ENCODE measurements around the gene TRAF3. TPM values are rescaled to one million over a fixed set of nuclear protein-coding genes. Genes with fewer than 3 reads are reported as not detected.

The TRAF3 gene
- polyA plus RNA-seq, 1 of the 3 experiments (the other 2 are of a cell fraction): 17.9 TPM

GRCh38 chr14:102943454-102943853, 166.2 kb downstream of the TRAF3 start:
- no peak for TF ChIP-seq CHD2 (IDR thresholded peaks at IDR 0.05; ENCODE audit: low read length, partially characterized antibody)
- TF ChIP-seq RAD21 (IDR thresholded peaks at IDR 0.05; ENCODE audit: low read length): no peak
- TF ChIP-seq NRF1 (IDR thresholded peaks at IDR 0.05; ENCODE audit: low read depth, low read length): no peak
- no peak for TF ChIP-seq EP300 (IDR thresholded peaks at IDR 0.05; ENCODE audit: borderline replicate concordance in 1 of 2, low read depth in 1 of 2, low read length in 1 of 2)
- TF ChIP-seq JUND (IDR thresholded peaks at IDR 0.05): no peak
- TF ChIP-seq FOSL2 (IDR thresholded peaks at IDR 0.05; ENCODE audit: borderline replicate concordance, low read depth): no peak
- TF ChIP-seq RXRA (IDR thresholded peaks at IDR 0.05; ENCODE audit: borderline replicate concordance, low read depth): no peak
- TF ChIP-seq YY1 (IDR thresholded peaks at IDR 0.05; ENCODE audit: low read depth): no peak
- TF ChIP-seq SIN3A (IDR thresholded peaks at IDR 0.05; ENCODE audit: borderline replicate concordance, low read depth, low read length): no peak
- TF ChIP-seq GATA2 (CRISPR knock-in tag; IDR thresholded peaks at IDR 0.05): no peak
- no peak for TF ChIP-seq CTCF (IDR thresholded peaks at IDR 0.05)
- TF ChIP-seq TCF12 (IDR thresholded peaks at IDR 0.05): no peak
- no peak for TF ChIP-seq EZH2phosphoT487 (IDR thresholded peaks at IDR 0.05; ENCODE audit: borderline replicate concordance, low read depth)
- TF ChIP-seq NFIC (IDR thresholded peaks at IDR 0.05; ENCODE audit: borderline replicate concordance): no peak
- TF ChIP-seq GABPA (IDR thresholded peaks at IDR 0.05; ENCODE audit: low read depth): no peak
- TF ChIP-seq RCOR1 (IDR thresholded peaks at IDR 0.05; ENCODE audit: low read length): no peak
- peaks cover 21 to 83% of the 10 kb centered on the region in 2 experiments for H3K36me3 ChIP-seq (replicated peaks in 1 of 2; ENCODE audit: control insufficient read depth in 1 of 2, insufficient read depth in 2 of 2, low read length in 1 of 2)
- no peak overlapping the region for H3K27ac ChIP-seq (ENCODE audit: low read depth in 2 of 2, low read length in 1 of 2)
- H3K9ac ChIP-seq: no peak overlapping the region
- H3K4me1 ChIP-seq (ENCODE audit: control insufficient read depth in 1 of 2, insufficient read depth in 2 of 2, low read depth in 1 of 2, low read length in 1 of 2): peaks cover 0 to 4% of the 10 kb centered on the region in 2 experiments; a peak in 1 of 4 replicates
- WGBS (ENCODE audit: low lambda C conversion rate): 96% methylated on average over 16 of the region's 16 CpGs
- no peaks in the 10 kb centered on the region for H3K27me3 ChIP-seq (ENCODE audit: insufficient read depth)
- H3K9me2 ChIP-seq: no peaks in the 10 kb centered on the region
- no peak overlapping the region for H2AFZ ChIP-seq (ENCODE audit: low read depth)
- POLR2A ChIA-PET: no interaction called here
- CTCF ChIA-PET: no interaction called here
- DNase-seq: no peak
- no peaks in the 10 kb centered on the region for H3K79me2 ChIP-seq (ENCODE audit: insufficient read depth)
- H3K4me2 ChIP-seq: no peak overlapping the region
- H3F3A ChIP-seq (replicated peaks; ENCODE audit: insufficient read depth): no peaks in the 10 kb centered on the region
- H3K9me3 ChIP-seq: no peaks in the 10 kb centered on the region
- no peaks in the 10 kb centered on the region for H4K20me1 ChIP-seq (ENCODE audit: insufficient read depth)
- no peak overlapping the region for H3K4me3 ChIP-seq (ENCODE audit: low read depth in 2 of 2, low read length in 1 of 2)

- WGBS (ENCODE audit: low lambda C conversion rate): 100% methylated on average over 6 of the region's 15 CpGs
- H3F3A ChIP-seq (replicated peaks; ENCODE audit: insufficient read depth): no peaks in the 10 kb centered on the region
- ChIA-PET CTCF (no interaction called here), POLR2A (no interaction called here)
- peaks cover 24 to 87% of the 10 kb centered on the region in 2 experiments for H3K36me3 ChIP-seq (replicated peaks in 1 of 2; ENCODE audit: control insufficient read depth in 1 of 2, insufficient read depth in 2 of 2, low read length in 1 of 2)
- no peak overlapping the region for H3K27ac ChIP-seq (ENCODE audit: low read depth in 2 of 2, low read length in 1 of 2)
- H3K4me3 ChIP-seq (ENCODE audit: low read depth in 2 of 2, low read length in 1 of 2): no peak overlapping the region
- peaks cover 0 to 4% of the 10 kb centered on the region in 2 experiments; a peak in 1 of 4 replicates for H3K4me1 ChIP-seq (ENCODE audit: control insufficient read depth in 1 of 2, insufficient read depth in 2 of 2, low read depth in 1 of 2, low read length in 1 of 2)
- no peaks in the 10 kb centered on the region for H3K9me2 ChIP-seq
- no peak overlapping the region for H3K4me2 ChIP-seq
- H3K27me3 ChIP-seq (ENCODE audit: insufficient read depth): no peaks in the 10 kb centered on the region
- no peaks in the 10 kb centered on the region for H4K20me1 ChIP-seq (ENCODE audit: insufficient read depth)
- H3K9ac ChIP-seq: no peak overlapping the region
- H3K9me3 ChIP-seq: no peaks in the 10 kb centered on the region
- DNase-seq: no peak
- H2AFZ ChIP-seq (ENCODE audit: low read depth): no peak overlapping the region
- H3K79me2 ChIP-seq (ENCODE audit: insufficient read depth): no peaks in the 10 kb centered on the region
- TF ChIP-seq SMC3 (IDR thresholded peaks at IDR 0.05; ENCODE audit: low read depth, low read length) (no peak), MEF2A (IDR thresholded peaks at IDR 0.05; ENCODE audit: borderline replicate concordance, low read depth) (no peak), POLR2AphosphoS5 (IDR thresholded peaks at IDR 0.05; ENCODE audit: low read depth, low read length) (no peak)
Observed at GRCh38 chr14:102943979-102944378, 166.7 kb downstream of the TRAF3 start.

Measured in SK-N-SH (cell line).